HepG2 (cell line): ENCODE results near the gene TPSD1. TPM values are rescaled to one million over a fixed set of nuclear protein-coding genes. Genes with fewer than 3 reads are reported as not detected.

Experiments
- ATAC-seq: fragments of 200-7000 bp; cut with Tn5 transposase; 3 replicates; pipeline ENCODE4 v1.9.1; 2020; ENCODE audit warnings: mild to moderate bottlenecking, moderate library complexity
- BruUV-seq: library from RNA; stranded (reverse); fragments of 400-500 nt; replicated peaks from 2 replicates; lab custom pipeline; 2021; lab: Mats Ljungman, UMichigan
- CTCF ChIA-PET: fragments of 300-600 bp; formaldehyde crosslinking; extraction: SDS; loops from one replicate; lab custom pipeline; 2021; ENCODE audit warnings: low total read pairs, inconsistent platforms, low intra/inter-chr PET ratio; lab: Yijun Ruan, JAX
- POLR2A ChIA-PET: fragments of 350-600 bp; sonication (Branson Sonifier 250); formaldehyde crosslinking; loops from one replicate; lab custom pipeline; 2020; ENCODE audit warnings: antibody characterized with exemption, inconsistent platforms; lab: Yijun Ruan, JAX
- DNase-seq: peaks from one replicate; pipeline ENCODE4 v3.0.0-alpha.2; 2015; ENCODE audit warnings: low spot score
- FAIRE-seq: peaks from 3 replicates; lab custom pipeline; 2011; peaks lifted over from hg19 to GRCh38; lab: Jason Lieb, UNC
- H2AFZ ChIP-seq: one replicate; pipeline ENCODE4 v1.6.1; 2011; ENCODE audit warnings: low read length, inconsistent platforms
- H3K27ac ChIP-seq: fragments of 300-600 bp; 3 replicates; pipeline ENCODE4 v1.8.0; 2011; ENCODE audit warnings: mixed run types, mild to moderate bottlenecking, mixed read lengths, low read length, inconsistent platforms; ENCODE audit not compliant: insufficient read depth; ENCODE audit errors: extremely low read length
- H3K27me3 ChIP-seq, 2 experiments: fragments of 200-600 bp in 1 of 2; 2 replicates in 1 of 2; 3 replicates in 1 of 2; pipeline versions ENCODE4 v1.6.0 to v1.8.0; 2011; ENCODE audit warnings: low read length in 2 of 2, mild to moderate bottlenecking in 2 of 2, moderate library complexity in 2 of 2, inconsistent platforms in 1 of 2; ENCODE audit not compliant: insufficient read depth in 2 of 2, control insufficient read depth in 1 of 2
- H3K36me3 ChIP-seq, 2 experiments: fragments of 200-600 bp in 1 of 2; replicated peaks in 1 of 2; 2 replicates in 1 of 2; 3 replicates in 1 of 2; pipeline versions ENCODE4 v1.5.1 to v1.8.0; 2011; ENCODE audit warnings: low read length in 2 of 2, inconsistent platforms in 1 of 2; ENCODE audit not compliant: insufficient read depth in 2 of 2, control insufficient read depth in 1 of 2
- H3K4me1 ChIP-seq: 2 replicates; pipeline ENCODE4 v1.5.1; 2012; ENCODE audit warnings: low read length, inconsistent platforms; ENCODE audit not compliant: insufficient read depth
- H3K4me2 ChIP-seq: 2 replicates; pipeline ENCODE4 v1.6.0; 2011; ENCODE audit warnings: low read depth, low read length, inconsistent platforms
- H3K4me3 ChIP-seq, 3 experiments: fragments of 200-600 bp in 1 of 3; sonication (generic), shearing (Covaris generic) in 1 of 3; replicated peaks in 1 of 3; 2 replicates each; pipeline ENCODE4 v1.5.1; 2011 to 2016; ENCODE audit warnings: low read length in 3 of 3, inconsistent platforms in 2 of 3, low read depth in 2 of 3, mild to moderate bottlenecking in 2 of 3, control low read depth in 1 of 3, mixed read lengths in 1 of 3; ENCODE audit not compliant: insufficient read depth in 1 of 3
- H3K79me2 ChIP-seq: one replicate; pipeline ENCODE4 v1.6.1; 2011; ENCODE audit warnings: low read length, inconsistent platforms; ENCODE audit not compliant: insufficient read depth
- H3K9ac ChIP-seq: 2 replicates; pipeline ENCODE4 v1.6.0; 2011; ENCODE audit warnings: mild to moderate bottlenecking, low read depth, low read length, inconsistent platforms; ENCODE audit not compliant: insufficient read depth
- H3K9me3 ChIP-seq: 2 replicates; pipeline ENCODE4 v1.5.1; 2012; ENCODE audit warnings: mild to moderate bottlenecking, low read length
- H4K20me1 ChIP-seq: 2 replicates; pipeline ENCODE4 v1.6.0; 2011; ENCODE audit warnings: inconsistent platforms, mild to moderate bottlenecking, low read length, moderate library complexity; ENCODE audit not compliant: insufficient read depth
- MXI1 ChIP-seq: IDR thresholded peaks from 3 replicates; pipeline ENCODE4 v1.6.1; 2012; ENCODE audit warnings: low read depth, low read length, inconsistent platforms, borderline replicate concordance
- NFE2L2 ChIP-seq: fragments of 150-350 bp; IDR thresholded peaks from 2 replicates; pipeline ENCODE4 v1.6.1; 2014; ENCODE audit warnings: low read length
- NFRKB ChIP-seq: fragments of 450-650 bp; IDR thresholded peaks from 2 replicates; pipeline ENCODE4 v1.6.1; 2017
- NONO ChIP-seq, 2 experiments: fragments of 450-650 bp in 1 of 2; sonication (generic) in 1 of 2; formaldehyde crosslinking in 1 of 2; IDR thresholded peaks in 1 of 2; conservative IDR thresholded peaks in 1 of 2; 2 replicates each; pipeline versions ENCODE4 v1.6.1 to v1.8.0; 2017 to 2022; ENCODE audit warnings: mild to moderate bottlenecking in 1 of 2, missing genetic modification reagents in 1 of 2, moderate library complexity in 1 of 2
- RORA ChIP-seq: sonication (generic); formaldehyde crosslinking; IDR thresholded peaks from 2 replicates; pipeline ENCODE4 v1.5.0; 2020; ENCODE audit warnings: mild to moderate bottlenecking, missing genetic modification reagents, moderate library complexity
- ZNF143 ChIP-seq: sonication (generic); formaldehyde crosslinking; IDR thresholded peaks from 2 replicates; pipeline ENCODE4 v1.4.0; 2020; ENCODE audit warnings: missing genetic modification reagents
- ZNF296 ChIP-seq: sonication (generic); formaldehyde crosslinking; conservative IDR thresholded peaks from 2 replicates; pipeline ENCODE4 v1.5.0; 2020; ENCODE audit warnings: mild to moderate bottlenecking, missing genetic modification reagents
- ZNF644 ChIP-seq: IDR thresholded peaks from 2 replicates; pipeline ENCODE4 v1.6.1; 2016; ENCODE audit warnings: low read depth
- WGBS: methylation state at CpG from one replicate; pipeline ENCODE4 v1.1.6; 2017; ENCODE audit warnings: low lambda C conversion rate; 5-methylcytosine and 5-hydroxymethylcytosine counted together
- in situ Hi-C: cut with HindIII; loops from 2 replicates; pipeline ENCODE4 v1.10.0; 2017; ENCODE audit warnings: low pct_unique_long_range_greater_than_20kb; ENCODE audit not compliant: extremely low pct_ligation_motif_present
- intact Hi-C: fragments of 100-400 bp; cut with micrococcal nuclease; formaldehyde crosslinking; loops from one replicate; pipeline ENCODE4 v1.10.0; 2022; ENCODE audit not compliant: unreplicated experiment
- polyA plus RNA-seq, 8 experiments: library from polyadenylated mRNA; depleted of rRNA in 3 of 8; stranded (reverse) in 7 of 8; unstranded in 1 of 8; fragments of >200 nt; fragmentation: Illumina TruSeq in 4 of 8; extraction: Trizol in 4 of 8; gene quantifications; 2 replicates each; pipeline versions ENCODE4 v1.2.1 to v1.2.3, GENCODE V29; 2011 to 2016; ENCODE audit warnings: low read depth in 4 of 8, missing spikeins in 1 of 8, mixed read lengths in 1 of 8; ENCODE audit not compliant: insufficient read depth in 1 of 8
- total RNA-seq, 5 experiments: library from RNA; depleted of rRNA; stranded (reverse); fragments of >200 nt; fragmentation: Illumina TruSeq; extraction: Trizol; gene quantifications; 2 replicates each; pipeline ENCODE4 v1.2.3, GENCODE V29; 2016; ENCODE audit warnings: low read depth in 1 of 5
- TF ChIP-seq, protein P1 (sequence below): sonication (generic); formaldehyde crosslinking; IDR thresholded peaks from 2 replicates; pipeline ENCODE4 v1.9.0; 2022; ENCODE audit warnings: missing genetic modification reagents, mild to moderate bottlenecking, borderline replicate concordance
- TF ChIP-seq, protein P2 (sequence below): sonication (generic); formaldehyde crosslinking; IDR thresholded peaks from 2 replicates; pipeline ENCODE4 v1.5.0; 2020; ENCODE audit warnings: mild to moderate bottlenecking, missing genetic modification reagents, borderline replicate concordance
- TF ChIP-seq, protein P3 (sequence below): sonication (generic); formaldehyde crosslinking; IDR thresholded peaks from 2 replicates; pipeline ENCODE4 v1.5.0; 2020; ENCODE audit warnings: missing genetic modification reagents
- TF ChIP-seq, protein P4 (sequence below): sonication (generic); formaldehyde crosslinking; IDR thresholded peaks from 2 replicates; pipeline ENCODE4 v1.5.0; 2020; ENCODE audit warnings: missing genetic modification reagents, mild to moderate bottlenecking, borderline replicate concordance

TPSD1 gene
- total and polyA plus RNA-seq, 2 of the 13 experiments (the other 11 are each of a cell fraction or from before 2014, with no cell fraction given) = not detected

DNA sequence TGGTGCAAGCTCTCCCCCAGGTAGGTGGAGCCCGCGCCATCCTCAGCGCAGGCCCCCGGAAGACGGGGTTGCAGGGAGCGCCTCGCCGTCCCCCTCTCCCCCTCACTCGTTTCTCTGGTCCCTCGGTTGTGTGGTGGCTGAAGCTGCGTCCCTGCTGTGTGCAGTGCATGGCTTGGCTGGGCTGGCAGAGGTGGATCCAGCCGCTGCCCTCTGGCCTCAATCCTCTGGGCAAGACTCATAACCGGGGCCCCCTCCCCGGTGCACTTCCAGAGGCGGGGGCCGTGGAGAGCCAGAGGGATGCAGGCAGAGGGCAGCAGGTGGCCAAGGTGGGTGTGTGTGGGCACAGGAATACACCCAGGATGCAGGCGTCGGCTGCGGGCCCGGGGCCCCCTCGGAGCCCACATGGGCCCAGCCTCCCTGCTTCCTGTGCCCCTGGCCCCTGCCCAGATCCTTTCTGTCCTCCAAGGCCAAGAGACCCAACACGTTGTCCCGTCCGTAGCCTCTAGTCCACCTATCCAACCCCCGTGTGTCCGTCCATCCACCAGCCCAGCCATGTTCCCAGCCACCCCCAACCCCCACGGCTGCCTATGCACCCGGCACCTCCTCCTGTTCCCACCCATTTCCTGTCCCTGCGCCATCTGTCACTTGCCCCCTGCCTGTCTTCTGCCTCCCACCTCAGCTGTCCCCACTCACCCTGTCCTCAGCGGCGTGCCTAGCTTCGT lies 40.1 kb upstream of the TPSD1 start:
- no peaks in the 10 kb centered on the region for H3K27me3 ChIP-seq
- no peak overlapping the region for H3K27ac ChIP-seq
- H3K4me1 ChIP-seq = no peaks in the 10 kb centered on the region
- TF ChIP-seq, protein P1, sequence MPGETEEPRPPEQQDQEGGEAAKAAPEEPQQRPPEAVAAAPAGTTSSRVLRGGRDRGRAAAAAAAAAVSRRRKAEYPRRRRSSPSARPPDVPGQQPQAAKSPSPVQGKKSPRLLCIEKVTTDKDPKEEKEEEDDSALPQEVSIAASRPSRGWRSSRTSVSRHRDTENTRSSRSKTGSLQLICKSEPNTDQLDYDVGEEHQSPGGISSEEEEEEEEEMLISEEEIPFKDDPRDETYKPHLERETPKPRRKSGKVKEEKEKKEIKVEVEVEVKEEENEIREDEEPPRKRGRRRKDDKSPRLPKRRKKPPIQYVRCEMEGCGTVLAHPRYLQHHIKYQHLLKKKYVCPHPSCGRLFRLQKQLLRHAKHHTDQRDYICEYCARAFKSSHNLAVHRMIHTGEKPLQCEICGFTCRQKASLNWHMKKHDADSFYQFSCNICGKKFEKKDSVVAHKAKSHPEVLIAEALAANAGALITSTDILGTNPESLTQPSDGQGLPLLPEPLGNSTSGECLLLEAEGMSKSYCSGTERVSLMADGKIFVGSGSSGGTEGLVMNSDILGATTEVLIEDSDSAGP (CRISPR knock-in tag) = no peak
- no peak for TF ChIP-seq NONO (IDR thresholded peaks at IDR 0.05)
- TF ChIP-seq NONO (CRISPR knock-in tag; conservative IDR thresholded peaks at IDR 0.05) = no peak
- TF ChIP-seq ZNF296 (CRISPR knock-in tag) = no peak
- TF ChIP-seq RORA (CRISPR knock-in tag) = no peak
- TF ChIP-seq MXI1 = no peak
- TF ChIP-seq NFE2L2 = no peak
- TF ChIP-seq, protein P2, sequence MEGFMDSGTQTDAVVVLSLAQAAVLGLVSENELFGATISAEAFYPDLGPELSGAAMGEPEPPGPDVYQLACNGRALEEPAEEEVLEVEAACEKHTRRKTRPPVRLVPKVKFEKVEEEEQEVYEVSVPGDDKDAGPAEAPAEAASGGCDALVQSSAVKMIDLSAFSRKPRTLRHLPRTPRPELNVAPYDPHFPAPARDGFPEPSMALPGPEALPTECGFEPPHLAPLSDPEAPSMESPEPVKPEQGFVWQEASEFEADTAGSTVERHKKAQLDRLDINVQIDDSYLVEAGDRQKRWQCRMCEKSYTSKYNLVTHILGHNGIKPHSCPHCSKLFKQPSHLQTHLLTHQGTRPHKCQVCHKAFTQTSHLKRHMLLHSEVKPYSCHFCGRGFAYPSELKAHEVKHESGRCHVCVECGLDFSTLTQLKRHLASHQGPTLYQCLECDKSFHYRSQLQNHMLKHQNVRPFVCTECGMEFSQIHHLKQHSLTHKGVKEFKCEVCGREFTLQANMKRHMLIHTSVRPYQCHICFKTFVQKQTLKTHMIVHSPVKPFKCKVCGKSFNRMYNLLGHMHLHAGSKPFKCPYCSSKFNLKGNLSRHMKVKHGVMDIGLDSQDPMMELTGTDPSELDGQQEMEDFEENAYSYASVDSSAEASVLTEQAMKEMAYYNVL (CRISPR knock-in tag) = no peak
- TF ChIP-seq NFRKB = no peak
- TF ChIP-seq, protein P3, sequence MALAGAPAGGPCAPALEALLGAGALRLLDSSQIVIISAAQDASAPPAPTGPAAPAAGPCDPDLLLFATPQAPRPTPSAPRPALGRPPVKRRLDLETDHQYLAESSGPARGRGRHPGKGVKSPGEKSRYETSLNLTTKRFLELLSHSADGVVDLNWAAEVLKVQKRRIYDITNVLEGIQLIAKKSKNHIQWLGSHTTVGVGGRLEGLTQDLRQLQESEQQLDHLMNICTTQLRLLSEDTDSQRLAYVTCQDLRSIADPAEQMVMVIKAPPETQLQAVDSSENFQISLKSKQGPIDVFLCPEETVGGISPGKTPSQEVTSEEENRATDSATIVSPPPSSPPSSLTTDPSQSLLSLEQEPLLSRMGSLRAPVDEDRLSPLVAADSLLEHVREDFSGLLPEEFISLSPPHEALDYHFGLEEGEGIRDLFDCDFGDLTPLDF = no peak
- TF ChIP-seq ZNF644 = no peak
- TF ChIP-seq, protein P4, sequence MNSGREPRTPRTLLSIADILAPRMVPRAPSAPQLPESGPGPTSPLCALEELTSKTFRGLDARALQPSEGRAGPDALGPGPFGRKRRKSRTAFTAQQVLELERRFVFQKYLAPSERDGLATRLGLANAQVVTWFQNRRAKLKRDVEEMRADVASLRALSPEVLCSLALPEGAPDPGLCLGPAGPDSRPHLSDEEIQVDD (CRISPR knock-in tag) = no peak
- no peak for TF ChIP-seq ZNF143
- no peak overlapping the region for H2AFZ ChIP-seq
- H3K9me3 ChIP-seq = no peaks in the 10 kb centered on the region
- no peak overlapping the region for H3K4me3 ChIP-seq
- DNase-seq = no peak
- no peaks in the 10 kb centered on the region for H4K20me1 ChIP-seq
- ChIA-PET POLR2A (no interaction called here), CTCF (no interaction called here)
- in situ Hi-C loops (loop anchor here (25.0 kb wide), 1 partner anchor 403 kb away; the partner anchor contains the start of gene GNG13), intact Hi-C loops (no loop called here)
- FAIRE-seq = no peak
- no peak for ATAC-seq
- WGBS = 70% methylated on average over 13 of the region's 32 CpGs
- H3K9ac ChIP-seq = no peak overlapping the region
- no peak overlapping the region for H3K4me2 ChIP-seq
- no peaks in the 10 kb centered on the region; a peak in 1 of 5 replicates for H3K36me3 ChIP-seq
- no TSS peak for BruUV-seq
- no peaks in the 10 kb centered on the region for H3K79me2 ChIP-seq
